Cardiac ventricle fibroblast (primary cell): ENCODE measurements around the gene CLCN6. TPM values are rescaled to one million over a fixed set of nuclear protein-coding genes. Genes with fewer than 3 reads are reported as not detected.

Source experiments
- total RNA-seq: library from RNA; depleted of rRNA; stranded (reverse); fragments of >200 nt; gene quantifications from 2 replicates; pipeline ENCODE4 v1.2.3, GENCODE V29; 2015

The CLCN6 gene
- total RNA-seq = 6.9 and 7.6 TPM in 2 replicates

GRCh38 chr1:11805422-11806306 lies at the start of gene CLCN6, which contains the start of gene MTHFR:
TSS of gene CLCN6 (plus strand) at chr1:11806191. CDS start at chr1:11806263, 72 bp downstream.
TSS of gene MTHFR (minus strand) at chr1:11805964. CDS start at chr1:11803116, 2,848 bp downstream.

GRCh38 chr1:11761988-11762406 lies 44.0 kb upstream of the CLCN6 start, which contains the start of gene C1orf167:
TSS of gene C1orf167 (plus strand) at chr1:11762193. CDS start at chr1:11764401, 2,208 bp downstream.

GRCh38 chr1:11847667-11848372 lies 41.8 kb downstream of the CLCN6 start, which contains the start of gene NPPA:
TSS of gene NPPA (minus strand) at chr1:11847783. CDS start at chr1:11847684, 99 bp downstream.

GRCh38 chr1:11858613-11858967 lies 52.6 kb downstream of the CLCN6 start, which contains the start of gene NPPB:
TSS of gene NPPB (minus strand) at chr1:11858945. CDS start at chr1:11858833, 112 bp downstream.

Other genes starting within 250 kb of the CLCN6 start
- 0.68 and 0.87 TPM in 2 replicates for gene FBXO2, start 151.8 kb upstream of the CLCN6 start, total RNA-seq
- 12.2 and 13.4 TPM in 2 replicates for gene FBXO44, start 151.3 kb upstream of the CLCN6 start, total RNA-seq
- gene FBXO6, start 142.0 kb upstream of the CLCN6 start, total RNA-seq = 4.0 and 4.2 TPM in 2 replicates
- gene MAD2L2, start 125.0 kb upstream of the CLCN6 start, total RNA-seq = 22.8 and 30.4 TPM in 2 replicates
- gene DRAXIN, start 114.5 kb upstream of the CLCN6 start, total RNA-seq = 0.10 TPM in 1 of 2 replicates, not detected in the other
- gene AGTRAP, start 70.1 kb upstream of the CLCN6 start, total RNA-seq = 32.4 and 37.2 TPM in 2 replicates
- 0.24 TPM in 1 of 2 replicates, not detected in the other for gene C1orf167, start 44.0 kb upstream of the CLCN6 start, total RNA-seq
- 19.4 and 25.1 TPM in 2 replicates for gene MTHFR, start 227 bp upstream of the CLCN6 start, total RNA-seq
- not detected in 2 replicates for gene NPPA, start 41.6 kb downstream of the CLCN6 start, total RNA-seq
- not detected in 2 replicates for gene NPPB, start 52.8 kb downstream of the CLCN6 start, total RNA-seq
- 68.2 and 85.4 TPM in 2 replicates for gene KIAA2013, start 120.2 kb downstream of the CLCN6 start, total RNA-seq
- gene PLOD1, start 128.5 kb downstream of the CLCN6 start, total RNA-seq = 354 and 469 TPM in 2 replicates
- 30.3 and 40.1 TPM in 2 replicates for gene MFN2, start 174.3 kb downstream of the CLCN6 start, total RNA-seq
- 15.8 and 21.6 TPM in 2 replicates for gene MIIP, start 213.3 kb downstream of the CLCN6 start, total RNA-seq